Inferior parietal cortex (tissue), 1 donor: ENCODE data around the gene TXN2.
"Not testable (repeated sequence)": the region's sequence is repeated elsewhere in the genome, so short reads cannot be mapped to it uniquely, and the experiment has no call there.

Experiments used
- DNase-seq: peaks from one replicate; pipeline ENCODE4 v3.0.0-alpha.2; 2016; ENCODE audit errors: extremely low spot score

TXN2 gene

GRCh38 chr22:36455571-36456463 lies 25.6 kb downstream of the TXN2 start:
- DNase-seq: no peak

- peak; percentile 66 for DNase-seq
Observed at GRCh38 chr22:36454916-36455570, 26.4 kb downstream of the TXN2 start.

- no peak for DNase-seq
Observed at GRCh38 chr22:36453855-36454378, 27.5 kb downstream of the TXN2 start.

GRCh38 chr22:36452978-36453607 lies 28.3 kb downstream of the TXN2 start:
- DNase-seq: not testable (repeated sequence)

GRCh38 chr22:36452250-36452977 lies 29.0 kb downstream of the TXN2 start:
- no peak for DNase-seq

GRCh38 chr22:36450923-36451322 lies 30.5 kb downstream of the TXN2 start:
- not testable (repeated sequence) for DNase-seq

GRCh38 chr22:36449596-36450175 lies 31.8 kb downstream of the TXN2 start:
- DNase-seq: no peak

- DNase-seq: no peak
Observed at GRCh38 chr22:36447632-36448031, 33.8 kb downstream of the TXN2 start.

GRCh38 chr22:36445158-36445668 lies 36.2 kb downstream of the TXN2 start:
- DNase-seq: no peak

- DNase-seq: no peak
Observed at GRCh38 chr22:36443198-36443770, 38.2 kb downstream of the TXN2 start.

GRCh38 chr22:36442506-36443197 lies 38.8 kb downstream of the TXN2 start:
- DNase-seq: no peak

GRCh38 chr22:36440429-36441002 lies 40.9 kb downstream of the TXN2 start:
- DNase-seq: no peak

- DNase-seq: no peak
Observed at GRCh38 chr22:36439481-36440271, 41.8 kb downstream of the TXN2 start.

- DNase-seq: no peak
Observed at GRCh38 chr22:36435516-36436415, 45.7 kb downstream of the TXN2 start.

GRCh38 chr22:36433318-36434231 lies 47.9 kb downstream of the TXN2 start:
- DNase-seq: no peak

GRCh38 chr22:36432592-36433317 lies 48.7 kb downstream of the TXN2 start:
- no peak for DNase-seq
